Retinal pigment epithelial cell (primary cell): Measurements from ENCODE around the gene TNFAIP6.

Source experiments
- DNase-seq: peaks from one replicate; pipeline ENCODE4 v3.0.0-alpha.2; 2010; ENCODE audit warnings: low read depth
- H3K4me3 ChIP-seq: 2 replicates; pipeline ENCODE4 v1.5.1; 2011; ENCODE audit warnings: mild to moderate bottlenecking, low read length, control low read depth, moderate library complexity
- TF ChIP-seq, protein P1 (sequence below): conservative IDR thresholded peaks from 2 replicates; pipeline ENCODE4 v1.5.1; 2011; ENCODE audit warnings: low read depth, low read length, control low read depth, inconsistent platforms

Gene TNFAIP6

DNA sequence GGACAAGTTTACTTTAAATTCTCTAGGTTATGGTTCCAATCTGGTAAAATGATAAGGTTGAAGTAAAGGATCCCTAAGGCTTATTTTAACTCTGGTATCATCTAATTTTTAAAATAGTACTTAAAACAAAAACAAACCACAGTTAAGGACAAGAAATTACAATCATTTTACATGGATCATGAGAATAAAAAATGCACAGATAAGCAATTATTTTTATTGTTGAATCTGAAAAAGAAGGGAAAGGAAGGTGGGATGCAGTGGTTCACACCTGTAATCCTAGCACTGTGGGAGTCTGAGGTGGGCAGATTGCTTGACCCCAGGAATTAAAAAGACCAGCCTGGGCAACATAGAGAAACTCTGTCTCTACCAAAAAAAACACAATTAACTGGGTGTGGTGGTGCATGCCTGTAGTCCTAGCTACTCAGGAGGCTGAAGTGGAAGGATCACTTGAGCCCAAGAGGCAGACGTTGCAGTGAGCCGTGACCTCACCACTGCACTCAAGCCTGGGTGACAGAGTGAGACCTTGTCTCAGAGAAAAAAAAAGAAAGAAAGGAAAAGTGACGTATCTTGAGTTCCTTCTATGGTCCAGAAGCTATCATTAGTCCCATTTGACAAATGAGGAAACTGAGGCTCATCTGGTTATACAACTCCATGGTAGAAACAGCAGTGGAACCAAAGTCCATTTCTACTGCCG, 2.5 kb downstream of the TNFAIP6 start:
- no peak for DNase-seq
- no peak overlapping the region for H3K4me3 ChIP-seq

DNA sequence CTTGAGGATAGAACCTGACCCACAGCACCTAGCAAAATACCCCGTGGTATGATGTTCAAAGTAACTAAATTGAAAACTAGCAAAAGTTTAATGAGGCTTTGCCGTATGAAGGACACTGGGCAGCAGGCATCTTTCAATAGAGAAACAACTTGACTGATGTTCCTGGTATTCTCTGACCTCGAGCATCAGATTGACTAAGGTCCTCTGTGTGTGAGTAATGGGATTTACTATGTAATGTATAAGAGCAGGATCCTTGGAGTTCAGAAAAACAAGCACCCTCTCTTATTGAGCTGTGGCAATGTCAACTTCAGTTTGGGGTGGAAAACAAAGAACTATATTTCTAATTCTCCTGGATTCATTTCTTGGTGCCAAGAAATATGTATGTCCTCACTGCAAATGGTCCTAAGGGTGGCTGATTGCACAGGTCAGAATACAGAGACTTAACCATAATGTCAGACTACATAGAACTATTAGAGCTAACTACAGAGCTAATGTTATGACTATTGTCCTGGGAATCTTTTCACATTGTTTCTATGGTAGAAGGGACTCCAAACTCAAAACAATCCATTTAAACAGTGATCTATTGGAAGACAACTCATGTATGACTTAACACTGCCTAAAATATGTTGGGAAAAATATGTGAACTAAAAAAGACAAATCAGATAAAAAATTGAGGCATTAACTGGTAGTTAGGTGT, 4.4 kb downstream of the TNFAIP6 start:
- TF ChIP-seq, protein P1, sequence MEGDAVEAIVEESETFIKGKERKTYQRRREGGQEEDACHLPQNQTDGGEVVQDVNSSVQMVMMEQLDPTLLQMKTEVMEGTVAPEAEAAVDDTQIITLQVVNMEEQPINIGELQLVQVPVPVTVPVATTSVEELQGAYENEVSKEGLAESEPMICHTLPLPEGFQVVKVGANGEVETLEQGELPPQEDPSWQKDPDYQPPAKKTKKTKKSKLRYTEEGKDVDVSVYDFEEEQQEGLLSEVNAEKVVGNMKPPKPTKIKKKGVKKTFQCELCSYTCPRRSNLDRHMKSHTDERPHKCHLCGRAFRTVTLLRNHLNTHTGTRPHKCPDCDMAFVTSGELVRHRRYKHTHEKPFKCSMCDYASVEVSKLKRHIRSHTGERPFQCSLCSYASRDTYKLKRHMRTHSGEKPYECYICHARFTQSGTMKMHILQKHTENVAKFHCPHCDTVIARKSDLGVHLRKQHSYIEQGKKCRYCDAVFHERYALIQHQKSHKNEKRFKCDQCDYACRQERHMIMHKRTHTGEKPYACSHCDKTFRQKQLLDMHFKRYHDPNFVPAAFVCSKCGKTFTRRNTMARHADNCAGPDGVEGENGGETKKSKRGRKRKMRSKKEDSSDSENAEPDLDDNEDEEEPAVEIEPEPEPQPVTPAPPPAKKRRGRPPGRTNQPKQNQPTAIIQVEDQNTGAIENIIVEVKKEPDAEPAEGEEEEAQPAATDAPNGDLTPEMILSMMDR: no peak
- H3K4me3 ChIP-seq: no peak overlapping the region
- no peak for DNase-seq

More for the DNA sequence above, 2.5 kb downstream of the TNFAIP6 start:
- TF ChIP-seq, protein P1: no peak

DNA sequence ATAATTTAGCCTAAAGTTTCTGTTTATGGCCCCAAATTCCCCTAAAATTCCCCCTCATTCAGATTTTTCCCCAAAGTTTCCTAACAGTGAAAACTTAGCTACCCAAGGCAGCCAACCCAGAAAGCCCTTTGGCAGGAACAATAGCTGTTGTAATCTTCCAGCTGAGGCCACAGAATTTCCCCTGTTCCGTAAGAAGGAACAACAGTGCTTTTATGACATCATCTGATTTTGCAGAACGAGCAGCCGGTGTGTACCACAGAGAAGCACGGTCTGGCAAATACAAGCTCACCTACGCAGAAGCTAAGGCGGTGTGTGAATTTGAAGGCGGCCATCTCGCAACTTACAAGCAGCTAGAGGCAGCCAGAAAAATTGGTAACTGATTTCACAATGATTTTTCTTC, 6.3 kb downstream of the TNFAIP6 start:
- no peak overlapping the region for H3K4me3 ChIP-seq
- TF ChIP-seq, protein P1: no peak
- no peak for DNase-seq

DNA sequence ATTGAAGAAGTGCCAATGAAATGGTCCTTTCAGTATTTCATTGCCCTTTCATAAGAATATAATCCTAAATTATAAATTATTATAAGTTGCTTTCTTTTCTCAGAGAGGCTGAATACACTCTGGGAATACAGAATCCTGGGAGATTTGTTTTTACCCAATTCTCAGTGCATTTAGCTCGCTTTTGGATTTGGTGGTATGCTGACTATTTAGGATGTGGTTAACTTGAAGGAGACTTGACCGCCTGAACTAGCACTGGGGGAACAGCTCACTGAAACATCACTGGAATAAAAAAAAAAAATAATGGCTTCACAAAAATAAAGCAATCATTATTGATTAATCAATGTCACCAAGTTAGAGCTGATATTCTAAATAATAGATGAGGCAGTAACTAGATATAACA, 10.2 kb downstream of the TNFAIP6 start:
- TF ChIP-seq, protein P1: no peak
- DNase-seq: no peak
- no peak overlapping the region for H3K4me3 ChIP-seq

DNA sequence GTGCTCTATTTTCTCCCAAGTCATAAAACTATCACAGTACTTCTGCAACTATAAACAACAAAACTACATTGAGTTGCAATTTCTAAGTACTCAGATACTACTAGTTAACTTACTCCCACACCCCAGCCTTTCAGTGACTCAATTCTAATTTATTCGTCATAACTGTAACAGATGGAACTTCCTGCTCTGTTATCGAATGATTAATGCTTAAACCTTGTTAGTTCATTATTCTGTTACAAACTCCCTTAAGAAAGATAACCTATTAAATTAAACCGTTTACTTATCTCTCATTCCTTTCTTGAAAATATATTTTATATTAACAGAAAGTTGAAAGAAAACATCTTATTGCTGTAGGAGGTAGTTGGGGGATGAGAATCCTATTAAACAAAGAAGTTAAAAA, 17.0 kb downstream of the TNFAIP6 start:
- TF ChIP-seq, protein P1: no peak
- no peak for DNase-seq
- no peak overlapping the region for H3K4me3 ChIP-seq

DNA sequence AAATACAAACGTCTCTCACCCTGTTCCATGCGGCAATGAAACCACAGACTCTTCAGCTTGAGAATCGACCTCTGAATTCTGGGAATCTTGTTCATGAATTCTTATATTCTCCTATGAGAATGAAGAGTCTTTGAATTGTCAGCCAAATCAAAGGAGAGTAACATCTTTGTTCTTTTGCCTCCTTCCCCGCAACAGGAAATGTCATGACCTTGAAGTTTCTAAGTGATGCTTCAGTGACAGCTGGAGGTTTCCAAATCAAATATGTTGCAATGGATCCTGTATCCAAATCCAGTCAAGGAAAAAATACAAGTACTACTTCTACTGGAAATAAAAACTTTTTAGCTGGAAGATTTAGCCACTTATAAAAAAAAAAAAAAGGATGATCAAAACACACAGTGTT, 21.8 kb downstream of the TNFAIP6 start:
- TF ChIP-seq, protein P1: no peak
- no peak for DNase-seq
- H3K4me3 ChIP-seq: no peak overlapping the region
